Mucosa of descending colon (tissue), 3 donors: ENCODE data around the gene FRAS1. TPM values are rescaled to one million over a fixed set of nuclear protein-coding genes. Genes with fewer than 3 reads are reported as not detected.

Experiments
- ATAC-seq: fragments of 200-7000 bp; cut with Tn5 transposase; one replicate; pipeline ENCODE4 v1.9.1; 2020; ENCODE audit warnings: mild to moderate bottlenecking, moderate library complexity
- DNase-seq, 3 donors: peaks; one replicate each; pipeline ENCODE4 v3.0.0-alpha.2; 2020
- H3K36me3 ChIP-seq: fragments of 200-600 bp; one replicate; pipeline ENCODE4 v1.8.0; 2021; ENCODE audit warnings: low read depth, mild to moderate bottlenecking
- H3K4me1 ChIP-seq: fragments of 200-600 bp; one replicate; pipeline ENCODE4 v1.8.0; 2021; ENCODE audit warnings: low read depth, mild to moderate bottlenecking
- H3K4me3 ChIP-seq: fragments of 200-600 bp; one replicate; pipeline ENCODE4 v1.8.0; 2021; ENCODE audit warnings: mild to moderate bottlenecking
- H3K9me3 ChIP-seq: fragments of 200-600 bp; one replicate; pipeline ENCODE4 v1.8.0; 2021; ENCODE audit warnings: mild to moderate bottlenecking
- CTCF ChIP-seq: fragments of 200-600 bp; IDR thresholded peaks from one replicate; pipeline ENCODE4 v1.8.0; 2022; ENCODE audit warnings: antibody characterized with exemption, mild to moderate bottlenecking
- intact Hi-C, 2 donors: fragments of 100-400 bp; cut with DNase I in 1 of 2; cut with micrococcal nuclease in 1 of 2; formaldehyde crosslinking; loops; one replicate each; pipeline versions ENCODE4 v1.11.0 to v1.11.1; 2022; cut with DNase I, micrococcal nuclease
- total RNA-seq, 3 donors: library from RNA; stranded (reverse); fragmentation: NEBNext Ultra II Directional in 2 of 3; extraction: Animal tissue kit (Norgen Biotek cat#: 25700) in 2 of 3; gene quantifications; one replicate each; pipeline versions ENCODE4 v1.2.1 to v1.2.4, GENCODE V29; 2021 to 2023
- donor health status: DM: no; HTN: no; CAD: no; lungs with moderate emphysema.
- donor health status: DM: no; HTN: no; CAD: no.
- donor health status: DM: no; HTN: yes; CAD: no.

Gene FRAS1
- total RNA-seq, 3 donors from 2014 or later = 1.2 to 9.3 (median 2.2) TPM

GRCh38 chr4:78292341-78292740, 235.2 kb downstream of the FRAS1 start:
- Histone ChIP-seq H3K9me3 (no peaks in the 10 kb centered on the region), H3K4me1 (peaks cover 2% of the 10 kb centered on the region), H3K4me3 (no peak overlapping the region), H3K36me3 (no peaks in the 10 kb centered on the region)
- no peak for TF ChIP-seq CTCF
- intact Hi-C loops = no loop called here
- no peak for DNase-seq
- ATAC-seq = no peak

GRCh38 chr4:78292856-78293255, 235.7 kb downstream of the FRAS1 start:
- ATAC-seq (no peak), DNase-seq (no peak)
- no peaks in the 10 kb centered on the region for H3K36me3 ChIP-seq
- H3K4me3 ChIP-seq = no peak overlapping the region
- peaks cover 2% of the 10 kb centered on the region for H3K4me1 ChIP-seq
- H3K9me3 ChIP-seq = no peaks in the 10 kb centered on the region
- TF ChIP-seq CTCF = no peak
- intact Hi-C loops = no loop called here

GRCh38 chr4:78293348-78293747, 236.2 kb downstream of the FRAS1 start:
- ATAC-seq (no peak), DNase-seq (no peak)
- intact Hi-C loops = no loop called here
- Histone ChIP-seq H3K36me3 (no peaks in the 10 kb centered on the region), H3K9me3 (no peaks in the 10 kb centered on the region), H3K4me1 (peaks cover 2% of the 10 kb centered on the region), H3K4me3 (no peak overlapping the region)
- TF ChIP-seq CTCF = no peak

GRCh38 chr4:78293821-78294301, 236.7 kb downstream of the FRAS1 start:
- H3K4me3 ChIP-seq = no peak overlapping the region
- no peaks in the 10 kb centered on the region for H3K9me3 ChIP-seq
- DNase-seq = no peak
- peaks cover 2% of the 10 kb centered on the region for H3K4me1 ChIP-seq
- no peak for TF ChIP-seq CTCF
- ATAC-seq = no peak
- intact Hi-C loops = no loop called here
- H3K36me3 ChIP-seq = no peaks in the 10 kb centered on the region

GRCh38 chr4:78296261-78296660, 239.1 kb downstream of the FRAS1 start:
- Histone ChIP-seq H3K9me3 (no peaks in the 10 kb centered on the region), H3K4me1 (peaks cover 2% of the 10 kb centered on the region), H3K4me3 (no peak overlapping the region), H3K36me3 (no peaks in the 10 kb centered on the region)
- intact Hi-C loops = no loop called here
- DNase-seq (no peak), ATAC-seq (no peak)
- no peak for TF ChIP-seq CTCF

- Histone ChIP-seq H3K4me3 (no peak overlapping the region), H3K9me3 (no peaks in the 10 kb centered on the region), H3K36me3 (no peaks in the 10 kb centered on the region), H3K4me1 (peaks cover 2% of the 10 kb centered on the region)
- no peak for ATAC-seq
- intact Hi-C loops = no loop called here
- no peak for DNase-seq
- TF ChIP-seq CTCF = no peak
Observed at GRCh38 chr4:78297116-78297800, 240.1 kb downstream of the FRAS1 start.
